Kidney (tissue), 14 donors: ENCODE measurements around the gene BTBD9. TPM values are rescaled to one million over a fixed set of nuclear protein-coding genes. Genes with fewer than 3 reads are reported as not detected.
A peak's percentile ranks its signal among the peaks of the same experiment; 100 is the strongest.

Source experiments
- DNase-seq, 5 donors: peaks; one replicate each; pipeline ENCODE4 v3.0.0-alpha.2; 2013 to 2020
- FAIRE-seq: peaks from 2 replicates; lab custom pipeline; 2012; peaks lifted over from hg19 to GRCh38; lab: Jason Lieb, UNC
- H3K27ac ChIP-seq, 2 donors: one replicate each; pipeline ENCODE4 v1.7.0; 2013; ENCODE audit warnings: low read depth in 2 of 2, low read length in 2 of 2, inconsistent platforms in 1 of 2
- H3K27me3 ChIP-seq: one replicate; pipeline ENCODE4 v1.7.1; 2013; ENCODE audit warnings: low read length, inconsistent platforms; ENCODE audit not compliant: control insufficient read depth, insufficient read depth
- H3K36me3 ChIP-seq, 3 donors: one replicate each; pipeline versions ENCODE4 v1.7.0 to v1.7.1; 2013; ENCODE audit warnings: low read length in 3 of 3, control low read depth in 1 of 3, inconsistent platforms in 1 of 3; ENCODE audit not compliant: insufficient read depth in 3 of 3, control insufficient read depth in 2 of 3
- H3K4me1 ChIP-seq, 3 donors: one replicate each; pipeline versions ENCODE4 v1.7.0 to v1.7.1; 2013; ENCODE audit warnings: low read length in 3 of 3, inconsistent platforms in 1 of 3, low read depth in 1 of 3; ENCODE audit not compliant: control insufficient read depth in 2 of 3, insufficient read depth in 2 of 3
- H3K4me3 ChIP-seq, 3 donors: one replicate each; pipeline versions ENCODE4 v1.7.0 to v1.8.1; 2013; ENCODE audit warnings: low read length in 3 of 3, control low read depth in 1 of 3, inconsistent platforms in 1 of 3
- H3K9ac ChIP-seq, 3 donors: one replicate each; pipeline versions ENCODE4 v1.7.0 to v1.7.1; 2013; ENCODE audit warnings: low read length in 3 of 3, control low read depth in 1 of 3, inconsistent platforms in 1 of 3
- H3K9me3 ChIP-seq, 3 donors: one replicate each; pipeline versions ENCODE4 v1.7.0 to v1.7.1; 2013; ENCODE audit warnings: low read length in 3 of 3, control low read depth in 1 of 3, inconsistent platforms in 1 of 3; ENCODE audit not compliant: control insufficient read depth in 2 of 3, insufficient read depth in 1 of 3
- CTCF ChIP-seq: IDR thresholded peaks from 3 replicates; pipeline ENCODE4 v1.5.1; 2012; ENCODE audit warnings: mild to moderate bottlenecking, moderate library complexity, borderline replicate concordance; ENCODE audit not compliant: insufficient read depth; ENCODE audit errors: extremely low read depth
- intact Hi-C: fragments of 100-400 bp; cut with DNase I; formaldehyde crosslinking; loops from one replicate; pipeline ENCODE4 v1.11.1; 2022
- polyA plus RNA-seq: library from polyadenylated mRNA; stranded (reverse); fragments of 350-450 nt; fragmentation: Illumina TruSeq; extraction: RNeasy Lipid Tissue Mini Kit (QIAGEN cat#74804); gene quantifications from one replicate; pipeline ENCODE4 v1.2.3, GENCODE V29; 2014; ENCODE audit warnings: low read depth, low replicate concordance; ENCODE audit not compliant: insufficient read depth
- total RNA-seq: library from RNA; stranded (reverse); fragmentation: NEBNext Ultra II Directional; extraction: Animal tissue kit (Norgen Biotek cat#: 25700); gene quantifications from one replicate; pipeline ENCODE4 v1.2.1, GENCODE V29; 2021
- donor health status: control.
- donor health status: control.
- donor health status: control.
- donor health status: control.
- donor health status: control.
- donor health status: DM: yes; HTN: yes; CAD: no.
- donor health status: Normal renal cell carcinoma (clear cell type).

The BTBD9 gene
- total and polyA plus RNA-seq, 2 donors from 2014 or later = 4.2 to 29.9 TPM

- Histone ChIP-seq H3K36me3 (no peaks in the 10 kb centered on the region), H3K4me3 (no peak overlapping the region), H3K4me1 (no peaks in the 10 kb centered on the region), H3K27ac (no peak overlapping the region), H3K9ac (no peak overlapping the region), H3K27me3 (no peaks in the 10 kb centered on the region), H3K9me3 (peaks cover 0 to 1% (median 0%) of the 10 kb centered on the region in 3 donors)
- FAIRE-seq (no peak), DNase-seq (no peak)
- TF ChIP-seq CTCF = no peak
- intact Hi-C loops = no loop called here
These were observed 180.4 kb downstream of the BTBD9 start for GRCh38 chr6:38459291-38459690.

- DNase-seq (peak in 2 of 5 donors; percentile 58 to 64), FAIRE-seq (no peak)
- TF ChIP-seq CTCF = no peak
These were observed 185.9 kb downstream of the BTBD9 start for GRCh38 chr6:38453861-38454260.

GRCh38 chr6:38452816-38453660, 186.7 kb downstream of the BTBD9 start:
- H3K4me1 ChIP-seq = no peaks in the 10 kb centered on the region
- intact Hi-C loops = no loop called here
- FAIRE-seq (no peak), DNase-seq (peak in 1 of 5 donors; percentile 5)
- no peak for TF ChIP-seq CTCF
- H3K36me3 ChIP-seq = no peaks in the 10 kb centered on the region
- H3K9me3 ChIP-seq = no peaks in the 10 kb centered on the region
- no peak overlapping the region for H3K9ac ChIP-seq
- no peak overlapping the region for H3K27ac ChIP-seq
- no peaks in the 10 kb centered on the region for H3K27me3 ChIP-seq
- no peak overlapping the region for H3K4me3 ChIP-seq

More at GRCh38 chr6:38453861-38454260, 185.9 kb downstream of the BTBD9 start:
- H3K36me3 ChIP-seq = no peaks in the 10 kb centered on the region
- H3K4me3 ChIP-seq = no peak overlapping the region
- no peaks in the 10 kb centered on the region for H3K4me1 ChIP-seq
- intact Hi-C loops = no loop called here
- no peak overlapping the region for H3K27ac ChIP-seq
- H3K9me3 ChIP-seq = no peaks in the 10 kb centered on the region
- no peaks in the 10 kb centered on the region for H3K27me3 ChIP-seq
- no peak overlapping the region for H3K9ac ChIP-seq
